ENCODE results near the gene BICC1. TPM values are rescaled to one million over a fixed set of nuclear protein-coding genes. Genes with fewer than 3 reads are reported as not detected.

BICC1 gene
- polyA plus RNA-seq, 1 donor (not counting 4 experiments of a cell fraction or from before 2014, with no cell fraction given): 4.2 TPM

GRCh38 chr10:58741673-58742072 is 229.0 kb downstream of the BICC1 start:
- Histone ChIP-seq H3K79me2 (ENCODE audit: control insufficient read depth, insufficient read depth, low read length) (no peaks in the 10 kb centered on the region), H3K9ac (ENCODE audit: control insufficient read depth, extremely low read depth, insufficient read depth, low read length) (no peak overlapping the region), H3K4me2 (ENCODE audit: control insufficient read depth, extremely low read depth, insufficient read depth, low read depth, low read length) (no peak overlapping the region), H3K36me3 (ENCODE audit: control insufficient read depth in 2 of 2, extremely low read depth in 1 of 2, insufficient read depth in 2 of 2, low read length in 2 of 2) (no peaks in the 10 kb centered on the region), H4K20me1 (ENCODE audit: control insufficient read depth, extremely low read depth, insufficient read depth, low read length) (no peaks in the 10 kb centered on the region), H3K27me3 (ENCODE audit: control insufficient read depth, extremely low read depth, insufficient read depth, low read length) (no peaks in the 10 kb centered on the region), H2AFZ (ENCODE audit: control insufficient read depth, low read length) (no peak overlapping the region), H3K9me1 (ENCODE audit: control insufficient read depth, extremely low read depth, insufficient read depth, low read length) (no peaks in the 10 kb centered on the region), H3K4me3 (ENCODE audit: control insufficient read depth in 2 of 3, extremely low read depth in 1 of 3, insufficient read depth in 2 of 3, low read depth in 1 of 3, low read length in 3 of 3) (no peak overlapping the region), H3K9me3 (ENCODE audit: control insufficient read depth, low read depth, low read length) (no peaks in the 10 kb centered on the region), H3K27ac (ENCODE audit: control insufficient read depth, insufficient read depth, low read length) (no peak overlapping the region), H3K4me1 (ENCODE audit: control insufficient read depth, extremely low read depth, insufficient read depth, low read length) (no peaks in the 10 kb centered on the region)
- FAIRE-seq: no peak
- dilution Hi-C loops (cut with MboI; ENCODE audit: extremely low pct_ligation_motif_present, low sequenced_read_pairs): no loop called here
- no peak for DNase-seq (ENCODE audit: low read depth, low spot score)
- TF ChIP-seq CTCF (optimal IDR thresholded peaks at IDR 0.05 in 1 of 3, IDR thresholded peaks at IDR 0.05 in 1 of 3, conservative IDR thresholded peaks at IDR 0.05 in 1 of 3; ENCODE audit: extremely low read depth in 1 of 3, insufficient read depth in 2 of 3, low read length in 3 of 3): no peak
- no peak for TF ChIP-seq EZH2 (IDR thresholded peaks at IDR 0.05; ENCODE audit: low read length)

GRCh38 chr10:58742141-58742540 is 229.5 kb downstream of the BICC1 start:
- Histone ChIP-seq H4K20me1 (ENCODE audit: control insufficient read depth, extremely low read depth, insufficient read depth, low read length) (no peaks in the 10 kb centered on the region), H3K79me2 (ENCODE audit: control insufficient read depth, insufficient read depth, low read length) (no peaks in the 10 kb centered on the region), H2AFZ (ENCODE audit: control insufficient read depth, low read length) (no peak overlapping the region), H3K4me1 (ENCODE audit: control insufficient read depth, extremely low read depth, insufficient read depth, low read length) (no peaks in the 10 kb centered on the region), H3K27me3 (ENCODE audit: control insufficient read depth, extremely low read depth, insufficient read depth, low read length) (no peaks in the 10 kb centered on the region), H3K9me1 (ENCODE audit: control insufficient read depth, extremely low read depth, insufficient read depth, low read length) (no peaks in the 10 kb centered on the region), H3K27ac (ENCODE audit: control insufficient read depth, insufficient read depth, low read length) (no peak overlapping the region), H3K4me2 (ENCODE audit: control insufficient read depth, extremely low read depth, insufficient read depth, low read depth, low read length) (no peak overlapping the region), H3K9me3 (ENCODE audit: control insufficient read depth, low read depth, low read length) (no peaks in the 10 kb centered on the region), H3K9ac (ENCODE audit: control insufficient read depth, extremely low read depth, insufficient read depth, low read length) (no peak overlapping the region), H3K4me3 (ENCODE audit: control insufficient read depth in 2 of 3, extremely low read depth in 1 of 3, insufficient read depth in 2 of 3, low read depth in 1 of 3, low read length in 3 of 3) (no peak overlapping the region), H3K36me3 (ENCODE audit: control insufficient read depth in 2 of 2, extremely low read depth in 1 of 2, insufficient read depth in 2 of 2, low read length in 2 of 2) (no peaks in the 10 kb centered on the region)
- TF ChIP-seq CTCF (optimal IDR thresholded peaks at IDR 0.05 in 1 of 3, IDR thresholded peaks at IDR 0.05 in 1 of 3, conservative IDR thresholded peaks at IDR 0.05 in 1 of 3; ENCODE audit: extremely low read depth in 1 of 3, insufficient read depth in 2 of 3, low read length in 3 of 3) (no peak), EZH2 (IDR thresholded peaks at IDR 0.05; ENCODE audit: low read length) (no peak)
- dilution Hi-C loops (cut with MboI; ENCODE audit: extremely low pct_ligation_motif_present, low sequenced_read_pairs): no loop called here
- DNase-seq (ENCODE audit: low read depth, low spot score): no peak
- FAIRE-seq: no peak

Measured in keratinocyte (primary cell).